Peyer's patch (tissue), 4 donors: ENCODE measurements around the gene TOR4A.

Source experiments
- CTCF ChIP-seq, 6 experiments: fragments of 450-650 bp in 4 of 6; fragments of 200-600 bp in 2 of 6; sonication (generic) in 1 of 6; IDR thresholded peaks; one replicate each; pipeline ENCODE4 v1.5.1; 2017 to 2019; ENCODE audit warnings: antibody characterized with exemption in 6 of 6, mild to moderate bottlenecking in 3 of 6, moderate library complexity in 1 of 6
- POLR2A ChIP-seq, 2 donors: fragments of 450-650 bp; IDR thresholded peaks; one replicate each; pipeline ENCODE4 v1.5.1; 2017; ENCODE audit warnings: antibody characterized with exemption in 2 of 2, mild to moderate bottlenecking in 2 of 2, moderate library complexity in 2 of 2

- TF ChIP-seq POLR2A (IDR thresholded peaks at IDR 0.05) = no peak
- no peak for TF ChIP-seq CTCF (IDR thresholded peaks at IDR 0.05)
These were observed 35.9 kb downstream of the TOR4A start for GRCh38 chr9:137313326-137313936.
